Activated naive CD4-positive, alpha-beta T cell (primary cell): ENCODE data around the gene SCG3.

Experiments used
- DNase-seq, 4 experiments: peaks; one replicate each; lab custom pipeline; 2025; lab: John Stamatoyannopoulos, UW

The SCG3 gene

DNA sequence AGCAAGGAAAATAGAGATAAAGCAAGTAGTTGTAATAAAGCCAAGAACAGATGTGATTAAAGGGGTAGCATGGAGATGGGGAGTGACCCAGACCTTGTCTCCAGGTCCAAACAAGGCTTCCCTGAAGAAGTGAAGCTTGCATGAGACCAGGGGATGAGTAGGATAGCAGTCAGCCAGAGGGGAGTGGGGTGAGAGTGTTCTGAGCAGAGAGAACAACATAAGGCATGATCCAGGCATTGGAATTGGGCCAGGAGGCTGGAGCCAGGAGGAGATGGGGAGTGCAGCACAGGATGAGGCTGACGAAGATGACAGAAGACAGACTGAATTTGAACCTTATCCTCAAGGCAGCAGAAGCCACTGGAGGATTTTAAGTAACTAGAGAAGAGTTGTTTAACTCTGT, 77.3 kb downstream of the SCG3 start:
- no peak for DNase-seq

DNA sequence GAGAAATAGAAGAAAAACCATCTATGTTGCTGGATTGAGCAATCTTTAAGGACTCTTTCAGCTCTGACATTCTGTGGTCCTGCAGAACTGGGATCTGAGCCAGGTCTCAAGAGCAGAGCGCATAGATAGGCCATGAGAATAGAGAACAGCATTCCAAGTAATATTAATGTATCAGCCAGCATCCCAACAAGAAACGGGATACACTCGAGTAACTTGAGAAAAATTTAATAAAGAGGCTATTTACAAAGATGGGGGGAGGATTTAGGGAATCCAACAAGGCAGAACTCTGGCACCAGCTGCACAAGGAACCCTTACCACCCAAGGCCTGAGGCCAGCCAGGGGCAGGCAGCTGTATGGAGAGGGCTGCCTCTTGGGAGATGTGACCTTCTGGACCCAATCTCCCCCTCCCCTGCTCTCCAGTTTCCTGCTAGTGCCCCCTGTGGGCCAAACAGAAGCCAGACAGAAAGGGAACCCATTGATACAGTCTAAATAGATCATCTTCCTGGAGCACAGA, 78.3 kb downstream of the SCG3 start:
- no peak for DNase-seq

DNA sequence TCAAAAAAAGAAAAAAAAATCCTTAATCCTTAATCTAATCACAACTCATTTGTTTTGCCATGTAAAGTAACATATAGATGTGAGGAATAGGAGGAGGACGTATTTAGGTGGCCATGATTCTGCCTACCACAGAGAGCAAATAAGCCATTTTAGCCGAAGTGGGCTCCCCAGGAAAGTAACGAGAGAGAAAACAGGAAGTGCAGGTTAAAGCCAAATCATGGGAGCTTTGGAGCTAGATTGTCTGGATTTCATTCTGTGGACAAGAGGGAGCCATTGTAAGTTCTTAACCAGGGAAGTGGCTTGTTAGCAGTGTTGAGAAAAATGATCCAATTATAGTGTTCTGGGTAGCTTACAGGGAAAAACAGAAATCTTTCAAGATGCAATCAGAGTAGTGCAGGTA, 79.5 kb downstream of the SCG3 start:
- DNase-seq, result no peak

DNA sequence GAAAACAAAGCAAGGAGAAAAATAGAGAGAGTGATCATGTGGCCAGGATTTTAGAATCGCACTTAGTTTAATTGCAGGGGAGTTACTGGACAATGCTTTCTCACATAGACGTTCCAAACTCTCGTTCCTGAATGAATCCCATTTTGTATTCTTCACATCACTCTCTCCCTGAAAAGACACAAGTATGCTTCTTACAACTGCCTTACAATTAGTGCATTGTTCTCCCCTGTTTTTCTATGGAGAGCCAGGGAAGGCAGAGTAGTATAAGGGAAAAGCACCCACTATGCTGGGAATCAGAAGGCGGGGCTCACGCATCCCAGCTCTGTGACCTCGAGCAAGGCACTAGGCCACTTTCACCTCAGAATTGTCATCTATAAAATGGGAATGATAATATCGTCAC, 84.4 kb downstream of the SCG3 start:
- no peak for DNase-seq

DNA sequence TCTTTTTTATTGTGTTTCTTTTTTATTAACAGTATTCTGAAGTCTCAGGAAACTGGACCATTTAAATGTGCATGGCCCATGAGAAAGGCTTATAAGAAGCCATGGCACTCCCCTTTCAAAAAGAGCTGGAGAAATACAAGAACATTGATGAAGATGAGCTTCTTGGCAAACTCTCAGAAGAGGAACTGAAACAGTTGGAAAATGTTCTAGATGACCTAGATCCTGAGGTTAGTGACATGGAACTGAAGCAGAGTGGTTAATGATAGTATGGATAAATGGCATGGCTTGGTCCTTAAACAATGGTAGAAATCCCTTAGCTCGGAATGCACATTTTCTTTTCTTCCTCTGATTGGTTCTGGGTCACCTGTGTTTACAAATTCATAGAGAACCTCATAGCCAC, 85.0 kb downstream of the SCG3 start:
- no peak for DNase-seq

DNA sequence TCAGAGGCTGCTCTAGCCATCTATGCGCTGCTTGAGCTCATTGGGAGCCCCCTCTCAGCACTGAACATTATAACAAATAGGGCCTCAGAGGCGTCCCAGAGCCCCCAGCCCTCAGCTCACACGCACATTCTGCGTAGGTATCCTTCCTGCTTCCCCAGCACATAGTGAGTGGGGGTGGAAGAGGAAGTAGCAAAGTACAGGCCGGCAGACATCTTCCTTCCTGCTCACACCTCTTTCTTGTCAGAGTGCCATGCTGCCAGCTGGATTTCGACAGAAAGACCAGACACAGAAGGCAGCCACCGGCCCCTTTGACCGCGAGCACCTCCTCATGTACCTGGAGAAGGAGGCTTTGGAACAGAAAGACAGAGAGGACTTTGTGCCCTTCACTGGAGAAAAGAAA, 86.7 kb downstream of the SCG3 start:
- no peak for DNase-seq
